Stimulated activated CD8-positive, alpha-beta memory T cell treated with anti-CD3 and anti-CD28 coated beads, Interleukin-7, amount 100 ng/mL, for 24 hours (primary cell): ENCODE measurements around the gene RPS15.
"Not testable (repeated sequence)": the region's sequence is repeated elsewhere in the genome, so short reads cannot be mapped to it uniquely, and the experiment has no call there.

Experiments used
- DNase-seq: peaks from one replicate; pipeline ENCODE4 v3.0.0-alpha.2; 2020; ENCODE audit warnings: low read depth

RPS15 gene

DNA sequence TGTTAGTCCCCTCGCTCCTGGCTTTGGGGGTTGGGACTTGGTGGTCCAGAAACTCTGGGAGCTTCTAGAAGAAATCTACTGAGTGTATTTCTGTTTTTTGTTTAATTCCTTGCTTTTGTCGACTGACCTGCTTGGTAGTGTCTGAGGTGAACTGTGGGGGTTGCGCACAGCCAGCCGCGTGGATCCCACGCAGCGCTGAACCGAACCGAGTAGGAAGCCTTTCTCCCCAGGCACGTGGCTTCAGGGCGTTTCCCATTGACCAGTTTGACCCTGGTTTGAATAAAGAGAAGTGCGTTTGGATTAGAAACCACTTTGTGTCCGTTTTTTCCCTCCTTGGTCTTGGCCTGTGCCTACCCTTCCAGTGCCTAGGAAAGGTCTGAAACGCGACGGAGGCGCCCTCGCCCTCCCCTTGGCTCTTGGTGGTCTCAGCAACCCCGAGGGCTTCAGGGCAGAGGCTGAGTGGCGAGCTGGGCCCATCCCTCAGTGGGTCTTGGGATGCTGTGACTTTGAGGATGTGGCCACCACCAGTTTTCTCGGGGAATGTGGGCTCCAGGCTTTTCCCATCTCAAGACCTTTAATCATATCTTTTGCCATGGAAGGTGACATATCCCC, 2.7 kb upstream of the RPS15 start:
- DNase-seq, result no peak

DNA sequence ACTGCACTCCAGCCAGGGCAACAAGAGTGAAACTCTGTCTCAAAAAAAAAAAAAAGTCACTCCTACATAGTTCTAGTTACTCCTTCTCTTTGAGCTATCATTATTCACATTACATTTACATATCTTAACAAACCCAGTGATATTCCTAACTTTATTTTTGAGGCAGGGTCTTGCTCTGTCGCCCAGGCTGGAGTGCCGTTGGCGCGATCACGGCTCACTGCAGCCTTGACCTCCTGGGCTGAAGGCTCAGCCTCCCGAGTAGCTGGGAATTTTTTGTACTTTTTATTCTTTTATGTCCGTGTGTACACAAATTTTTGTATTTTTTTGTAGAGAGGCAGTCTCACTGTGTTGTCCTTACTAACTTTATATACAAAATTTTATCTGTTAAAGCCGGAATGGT, 587 bp upstream of the RPS15 start:
- DNase-seq, result no peak

DNA sequence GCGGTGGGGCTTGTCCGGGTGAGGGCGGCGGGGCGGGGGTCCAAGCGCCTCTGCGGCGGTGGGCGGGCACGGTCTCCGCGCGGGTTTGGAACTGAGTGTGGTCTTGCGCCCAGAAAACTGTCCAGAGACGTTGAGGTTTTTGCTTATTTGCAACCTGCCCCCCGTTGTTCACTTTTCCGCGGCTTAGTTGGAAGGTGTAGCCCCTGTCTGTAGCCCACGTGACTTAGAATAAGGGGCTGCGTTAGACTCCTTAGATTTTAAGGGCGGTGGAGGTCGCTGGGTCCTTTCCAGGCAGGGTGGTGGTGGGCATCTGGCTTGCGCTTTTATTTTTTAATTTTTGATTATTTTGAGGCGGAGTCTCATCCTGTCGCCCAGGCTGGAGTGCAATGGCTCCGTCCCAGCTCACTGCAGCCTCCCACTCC, 748 bp downstream of the RPS15 start:
- no peak for DNase-seq

DNA sequence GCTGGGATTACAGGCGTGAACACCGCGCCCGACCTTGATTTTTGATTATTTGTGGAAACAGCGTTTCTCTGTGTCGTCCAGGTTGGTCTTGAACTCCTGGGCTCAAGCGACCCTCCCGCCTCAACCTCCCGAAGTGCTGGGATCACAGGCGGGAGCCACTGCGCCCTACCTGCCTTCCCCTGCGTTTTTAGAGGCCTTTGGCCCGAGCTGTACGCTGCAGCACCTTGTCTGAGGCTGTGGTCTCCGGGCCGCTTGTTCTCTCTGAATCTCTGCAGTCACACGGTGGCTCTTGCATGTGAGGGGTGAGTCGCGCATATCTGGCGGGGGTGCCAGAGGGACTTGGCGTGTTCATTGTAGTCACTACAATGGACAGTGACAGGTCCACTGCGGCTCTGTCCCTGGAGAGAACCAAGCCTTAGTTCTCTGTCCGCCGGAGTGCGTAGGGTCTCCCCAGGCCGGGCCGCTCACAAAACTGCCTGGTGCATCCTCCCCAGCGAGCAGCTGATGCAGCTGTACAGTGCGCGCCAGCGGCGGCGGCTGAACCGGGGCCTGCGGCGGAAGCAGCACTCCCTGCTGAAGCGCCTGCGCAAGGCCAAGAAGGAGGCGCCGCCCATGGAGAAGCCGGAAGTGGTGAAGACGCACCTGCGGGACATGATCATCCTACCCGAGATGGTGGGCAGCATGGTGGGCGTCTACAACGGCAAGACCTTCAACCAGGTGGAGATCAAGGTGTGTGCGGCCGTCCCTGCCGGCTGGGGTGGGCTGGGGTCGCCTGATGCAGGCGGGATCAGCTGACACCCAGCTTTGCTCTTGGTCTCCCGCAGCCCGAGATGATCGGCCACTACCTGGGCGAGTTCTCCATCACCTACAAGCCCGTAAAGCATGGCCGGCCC, 1.6 kb downstream of the RPS15 start:
- DNase-seq, result not testable (repeated sequence)

DNA sequence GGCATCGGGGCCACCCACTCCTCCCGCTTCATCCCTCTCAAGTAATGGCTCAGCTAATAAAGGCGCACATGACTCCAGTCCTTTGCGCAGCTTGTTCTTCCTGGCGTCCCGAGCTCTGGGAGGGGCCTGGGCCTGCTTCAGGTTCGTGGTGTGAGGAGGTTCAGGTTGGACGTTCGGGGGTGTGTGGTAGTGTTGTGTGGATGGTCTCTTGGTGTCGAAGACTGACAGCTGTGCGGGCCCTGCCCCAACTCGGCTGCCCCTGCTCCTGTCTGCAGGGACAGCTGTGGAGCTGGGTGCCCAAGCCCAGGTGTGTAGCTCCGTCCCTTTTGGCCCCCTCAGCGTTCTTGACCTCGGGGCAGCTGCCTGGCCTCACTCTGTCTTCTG, 2.2 kb downstream of the RPS15 start:
- DNase-seq, result no peak

DNA sequence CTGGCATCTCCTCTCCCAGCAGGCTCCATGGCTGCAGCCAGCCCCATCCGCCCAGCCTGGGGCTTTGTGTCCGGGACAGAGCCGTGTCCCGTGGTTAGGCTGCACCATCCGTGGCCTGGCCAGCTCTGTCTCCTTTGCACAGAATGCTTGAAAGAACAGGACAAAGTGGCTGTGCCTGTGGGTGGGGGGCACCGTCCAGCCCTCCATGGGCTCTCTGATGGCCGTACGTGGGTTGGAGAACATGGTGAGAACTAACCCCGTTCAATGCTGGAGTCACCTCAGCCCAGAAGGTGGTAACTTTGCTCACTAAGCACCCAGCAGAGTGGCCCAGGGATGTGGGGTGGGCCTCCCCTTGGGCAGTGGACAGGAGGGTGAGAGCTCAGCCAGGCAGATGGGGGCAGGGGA, 2.8 kb downstream of the RPS15 start:
- DNase-seq, result no peak

DNA sequence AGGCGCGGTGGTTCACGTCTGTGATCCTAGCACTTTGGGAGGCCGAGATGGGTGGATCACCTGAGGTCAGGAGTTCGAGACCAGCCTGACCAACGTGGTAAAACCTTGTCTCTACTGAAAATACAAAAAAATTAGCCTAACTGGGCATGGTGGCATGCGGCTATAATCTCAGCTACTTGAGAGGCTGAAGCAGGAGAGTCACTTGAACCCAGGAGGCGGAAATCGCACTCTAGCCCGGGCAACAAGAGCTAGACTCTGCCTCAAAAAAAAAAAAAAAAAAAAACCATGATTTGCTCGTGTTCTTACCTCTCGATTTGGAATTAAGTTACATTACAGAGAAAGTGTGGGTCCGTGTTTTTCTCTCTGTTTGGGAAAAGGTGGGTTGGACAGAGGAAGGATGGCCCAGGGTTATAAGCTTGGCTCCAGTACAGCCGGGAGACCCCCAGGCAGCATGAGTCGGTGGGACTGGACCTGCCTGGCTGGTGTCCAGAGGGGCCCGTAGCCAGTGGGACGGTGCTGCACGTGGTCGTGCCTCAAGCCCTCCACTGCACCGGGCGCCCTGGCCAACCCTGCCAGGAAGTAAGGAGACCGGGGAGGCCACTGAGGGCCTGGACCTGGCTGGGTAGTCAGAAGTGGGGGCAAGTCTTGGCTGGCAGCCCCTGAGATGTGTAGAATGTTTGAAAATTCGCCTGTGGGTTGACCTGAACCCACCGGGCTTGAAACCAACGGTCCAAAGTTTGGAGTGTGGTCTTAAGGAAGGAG, 3.7 kb downstream of the RPS15 start:
- no peak for DNase-seq

DNA sequence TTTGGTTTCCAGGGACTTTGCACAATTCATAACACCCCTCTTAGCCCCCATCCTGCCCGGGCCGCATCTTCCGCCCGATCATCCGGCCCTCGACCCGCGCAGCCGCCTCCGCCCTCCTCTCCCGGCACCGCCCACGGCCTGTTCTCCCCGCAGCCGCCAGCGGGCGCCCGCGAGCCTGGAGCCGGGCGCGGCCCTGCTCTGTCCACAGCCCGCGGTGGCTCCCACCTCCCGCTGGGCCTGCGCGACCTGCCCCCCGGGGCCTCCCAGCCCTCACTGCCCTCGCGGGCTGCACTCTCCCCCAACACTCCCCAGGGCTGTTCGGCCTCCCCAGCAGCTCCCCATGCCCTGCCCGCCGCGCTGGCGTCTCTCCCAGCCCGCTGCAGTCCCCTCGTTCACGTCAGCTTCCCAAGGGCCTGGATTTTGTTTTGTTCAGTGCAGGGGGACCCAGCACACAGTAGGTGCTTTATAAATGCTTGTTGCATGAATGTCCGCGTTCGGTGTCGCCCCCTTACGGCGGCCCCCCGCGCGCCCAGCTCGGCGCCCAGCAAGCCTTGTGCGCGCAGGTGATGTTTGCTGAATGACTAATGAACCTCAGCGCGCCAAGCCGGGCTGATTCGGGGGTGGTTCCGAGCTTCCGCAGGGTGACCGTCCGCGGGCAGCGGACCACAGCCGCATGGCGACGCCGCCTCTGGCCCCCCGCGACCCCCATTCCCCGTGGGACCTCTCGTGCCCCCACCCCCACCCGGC, 7.2 kb downstream of the RPS15 start:
- peak; percentile 46 for DNase-seq

DNA sequence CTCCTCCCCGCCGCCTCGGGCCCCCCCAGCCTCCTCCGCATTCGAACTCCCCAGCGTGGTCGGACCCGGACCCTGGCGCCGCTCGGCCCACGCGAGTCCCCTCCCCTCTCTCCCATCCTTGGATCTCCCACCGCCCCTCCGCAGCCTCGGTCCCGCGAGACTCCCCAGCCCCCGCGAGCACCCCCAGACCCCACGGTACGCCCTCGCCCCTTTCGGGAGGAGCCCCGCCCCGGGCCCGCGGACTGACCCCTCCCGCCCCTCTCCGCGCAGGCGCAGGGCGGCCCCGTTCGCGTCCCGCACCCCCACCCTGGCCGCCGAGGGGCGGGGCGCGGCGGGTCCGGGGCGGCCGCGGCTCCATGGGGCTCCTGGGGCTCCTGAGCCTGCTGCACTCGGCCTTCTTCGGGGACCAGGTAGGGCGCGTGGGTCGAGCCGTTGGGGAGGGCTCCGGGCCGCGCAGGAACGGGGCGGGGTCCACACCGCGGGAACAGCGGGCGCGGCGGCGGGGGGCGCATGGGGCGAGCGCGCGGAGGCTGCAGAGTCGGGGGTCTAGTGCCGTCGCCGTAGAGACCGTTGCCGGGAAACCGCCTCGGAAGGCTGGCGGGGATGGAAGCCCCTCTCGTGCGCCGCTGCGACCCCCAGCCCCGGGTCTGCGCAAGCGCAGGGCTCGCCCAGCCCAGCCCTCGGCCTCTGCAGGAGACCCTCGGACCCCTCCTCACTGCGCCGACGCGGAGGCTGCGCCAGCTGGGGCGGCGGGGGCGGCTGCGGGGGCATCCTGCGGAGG, 7.9 kb downstream of the RPS15 start:
- no peak for DNase-seq

DNA sequence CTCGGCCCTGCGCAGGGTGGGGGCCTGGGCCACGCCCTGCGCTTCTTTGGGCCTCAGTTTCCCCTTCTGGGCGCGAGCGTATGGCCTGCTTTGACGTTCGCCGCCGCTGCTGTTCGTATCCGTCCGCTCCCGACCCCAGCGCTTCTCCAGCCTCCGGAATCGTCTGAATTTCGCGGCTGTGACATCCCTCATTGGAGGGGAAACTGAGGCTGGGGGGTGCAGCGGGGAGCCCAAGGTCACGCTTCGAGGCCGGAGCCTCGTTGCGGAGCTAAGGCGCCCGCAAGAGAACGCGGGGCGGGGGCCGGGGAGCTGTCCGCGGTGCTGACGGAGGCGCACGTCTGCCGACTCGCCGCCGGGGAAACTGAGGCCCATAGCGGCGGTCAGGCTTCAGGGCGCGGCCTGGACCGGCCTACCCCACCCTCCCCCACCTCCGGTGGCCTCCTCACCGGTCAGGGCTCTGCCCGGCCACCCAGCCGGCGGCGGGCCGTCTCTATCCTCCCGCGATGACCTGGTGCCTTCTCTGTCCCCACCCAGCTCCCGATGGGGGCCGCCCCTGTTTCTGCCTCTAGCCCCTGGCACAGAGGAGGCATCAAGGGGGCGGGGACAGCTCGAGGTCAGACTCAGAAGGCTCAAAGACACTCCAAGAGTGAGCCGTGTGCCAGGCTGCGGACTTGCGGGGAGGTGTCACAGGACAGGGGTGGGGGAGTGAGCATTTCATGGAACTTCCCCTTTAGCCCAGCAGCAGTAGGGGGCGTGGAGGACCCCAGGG, 8.7 kb downstream of the RPS15 start:
- no peak for DNase-seq

DNA sequence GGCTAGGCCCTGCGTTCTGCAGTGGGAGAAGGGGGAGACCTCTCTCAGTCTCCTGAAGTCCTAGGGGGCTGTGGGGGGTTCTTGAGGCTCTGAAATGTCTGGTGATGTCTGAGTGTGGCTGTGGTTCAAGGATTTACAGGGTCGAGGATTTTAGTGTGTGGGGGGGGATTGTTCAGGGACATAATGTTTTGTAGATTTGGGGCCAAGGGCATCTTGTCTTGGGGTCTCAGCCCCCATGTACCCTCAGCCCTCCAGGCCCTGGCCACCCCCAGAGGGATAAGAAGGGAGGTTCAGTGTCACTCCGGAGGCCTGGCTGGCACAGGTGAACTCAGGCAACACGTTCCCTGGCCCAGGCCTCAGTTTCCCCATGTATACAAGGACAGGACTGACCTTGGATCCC, 9.3 kb downstream of the RPS15 start:
- DNase-seq, result no peak

DNA sequence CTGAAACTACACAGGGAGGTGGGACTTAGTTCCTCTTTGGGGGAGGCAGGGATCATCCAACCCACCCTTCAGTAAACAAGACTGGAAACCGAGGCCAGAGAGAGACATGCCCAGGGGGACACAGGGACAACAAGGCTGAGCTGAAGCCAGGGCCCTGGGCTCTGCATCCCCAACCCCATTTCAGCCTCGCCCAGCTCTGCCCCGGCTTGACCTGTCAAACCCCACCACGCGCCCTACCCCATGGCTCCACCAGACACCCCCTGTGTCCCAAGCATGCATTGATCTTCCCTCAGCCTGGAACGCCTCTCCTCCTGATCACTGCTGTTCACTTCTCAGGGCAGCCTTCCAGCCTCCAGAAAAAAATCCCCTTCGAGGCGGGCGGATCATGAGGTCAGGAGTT, 9.7 kb downstream of the RPS15 start:
- no peak for DNase-seq

DNA sequence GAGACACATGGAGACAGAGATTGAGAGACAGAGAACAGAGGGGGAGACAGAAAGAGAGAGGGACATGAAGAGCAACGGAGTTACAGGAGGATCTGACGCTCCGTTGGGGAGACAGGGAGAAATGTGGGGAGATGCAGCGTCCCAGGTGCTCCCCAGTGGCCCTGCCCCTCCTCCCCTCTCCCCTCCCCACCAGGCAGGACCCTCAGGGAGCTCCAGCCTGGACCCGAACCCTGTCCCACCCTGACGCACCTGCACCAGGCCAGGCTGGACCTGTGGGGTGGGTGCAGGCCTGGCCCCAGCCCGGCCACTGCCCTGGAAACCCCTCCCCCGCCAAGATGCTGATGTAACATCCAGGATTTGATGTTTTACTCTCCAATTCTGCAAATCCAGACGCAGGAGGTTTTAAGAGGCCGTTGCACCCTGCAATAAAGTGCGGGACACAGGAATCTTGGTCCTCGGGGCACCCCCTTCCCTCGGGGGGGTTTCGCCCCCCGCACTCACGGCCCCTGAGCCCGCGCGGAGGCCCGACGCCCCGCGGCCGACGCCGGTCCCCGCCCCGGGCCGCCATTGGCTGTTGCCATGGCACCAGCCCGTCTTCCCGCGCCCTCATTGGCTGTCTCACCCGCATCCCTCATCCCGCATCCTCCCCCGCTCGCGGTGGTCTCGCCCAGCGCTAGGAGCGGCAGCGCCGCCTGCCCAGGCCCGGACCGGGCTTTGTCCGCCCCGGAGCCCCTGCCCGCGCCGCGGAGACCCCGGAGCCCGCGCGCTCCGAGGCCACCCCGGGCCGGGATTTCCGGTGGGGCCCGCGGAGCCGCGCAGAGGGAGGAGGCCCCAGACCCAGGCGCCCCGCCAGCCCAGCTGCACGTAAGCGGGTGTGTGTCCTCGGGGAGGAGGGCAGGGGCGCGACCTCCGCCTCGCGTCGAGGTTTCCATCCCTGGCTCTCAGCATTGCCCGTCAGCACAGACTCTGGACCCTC, 11.6 kb downstream of the RPS15 start, which contains the start of gene APC2:
Gene APC2, plus strand, starts transcription at position 655 of the 976 bp plus-strand sequence. CDS start 2,881 bp downstream, outside the sequence.
- DNase-seq, result no peak

DNA sequence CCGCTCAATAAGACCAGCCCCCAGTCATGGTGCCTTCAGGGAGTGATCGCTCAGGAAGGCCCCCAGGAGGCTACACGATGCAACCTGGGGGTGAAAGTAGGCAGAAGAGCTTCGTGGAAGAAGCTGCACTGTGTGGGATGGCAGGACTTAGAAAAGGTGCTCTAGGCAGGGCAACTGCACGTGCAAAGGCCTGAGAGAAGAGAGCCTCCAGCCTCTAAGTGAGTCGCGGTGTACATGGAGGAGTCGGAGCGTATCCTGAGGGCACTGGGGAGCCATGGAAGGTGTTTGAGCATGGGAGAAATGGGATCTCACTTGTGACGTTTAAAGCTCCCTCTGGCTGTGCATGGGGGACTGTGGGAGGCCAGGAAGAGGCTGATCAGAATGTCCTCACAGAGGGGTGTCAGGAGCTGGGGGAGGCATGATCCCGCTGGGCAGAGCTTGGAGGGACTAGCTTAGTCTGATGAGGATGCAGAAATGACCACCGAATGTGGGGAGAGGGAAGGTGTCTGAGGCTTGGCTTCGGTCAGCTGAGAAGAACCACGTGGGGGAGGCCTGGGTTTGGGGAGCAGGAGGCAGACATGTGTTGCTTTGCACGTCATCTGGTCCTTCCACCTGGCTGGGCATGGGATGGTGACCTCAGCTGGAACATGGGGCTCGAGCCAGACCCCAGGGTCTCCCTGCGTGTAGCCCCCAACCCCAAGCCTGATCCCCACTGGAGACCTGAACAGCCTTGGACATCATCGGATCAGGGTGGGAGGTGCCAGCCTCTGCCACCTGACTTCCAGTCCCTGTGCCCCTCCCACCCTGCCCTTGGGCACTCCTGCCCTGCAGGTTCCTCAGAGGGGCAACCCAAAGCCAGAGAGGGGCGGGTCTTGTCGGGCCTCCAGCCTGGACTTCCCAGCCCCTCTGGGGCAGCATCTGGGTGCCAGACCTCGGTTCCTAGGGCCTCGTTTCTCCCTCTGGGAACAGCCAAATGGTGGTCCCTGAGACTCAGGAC, 12.8 kb downstream of the RPS15 start:
- no peak for DNase-seq

DNA sequence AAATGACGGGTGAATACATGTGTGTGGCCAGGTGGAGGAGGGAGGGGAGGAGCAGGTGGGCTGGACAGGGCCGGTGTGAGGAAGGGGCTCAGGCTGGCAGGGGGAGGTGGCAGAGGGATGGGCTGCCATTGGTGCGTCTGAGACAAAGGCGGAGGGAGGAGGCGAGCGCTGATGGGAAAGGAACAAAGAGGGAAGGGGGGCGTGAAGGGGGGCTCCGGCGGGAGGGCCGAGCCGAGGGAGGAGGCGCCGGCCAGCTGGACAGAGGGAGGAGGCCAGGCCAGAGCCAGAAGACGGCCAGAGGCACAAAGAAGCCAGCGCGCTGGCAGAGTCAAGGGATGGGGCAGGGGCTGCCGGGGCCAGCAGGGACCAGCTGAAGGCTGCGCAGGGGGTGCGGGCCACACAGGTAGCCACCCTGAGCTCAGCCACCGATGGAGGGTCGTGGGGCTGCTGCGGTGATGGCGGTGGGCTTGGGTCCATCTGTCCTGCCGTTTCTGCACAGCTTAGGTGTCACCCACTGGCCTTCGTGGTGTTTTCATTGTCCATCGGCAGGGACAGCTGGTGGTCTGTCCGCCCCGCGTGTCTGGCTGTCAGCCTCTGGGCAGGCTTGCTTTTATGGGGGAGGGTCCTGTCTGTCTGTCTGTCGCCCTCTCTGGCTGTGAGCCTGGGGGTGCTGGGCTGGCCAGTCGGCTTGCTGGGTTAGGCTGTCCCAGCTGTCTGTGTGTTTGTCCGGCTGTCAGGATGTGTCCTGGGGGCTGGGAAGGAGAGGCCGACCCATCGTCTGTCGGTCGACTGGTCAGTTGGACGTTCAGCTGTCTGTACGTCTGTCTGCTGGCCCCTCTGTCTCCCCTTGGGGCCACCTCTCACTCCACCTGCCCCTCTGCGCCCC, 14.0 kb downstream of the RPS15 start:
- DNase-seq, result no peak

DNA sequence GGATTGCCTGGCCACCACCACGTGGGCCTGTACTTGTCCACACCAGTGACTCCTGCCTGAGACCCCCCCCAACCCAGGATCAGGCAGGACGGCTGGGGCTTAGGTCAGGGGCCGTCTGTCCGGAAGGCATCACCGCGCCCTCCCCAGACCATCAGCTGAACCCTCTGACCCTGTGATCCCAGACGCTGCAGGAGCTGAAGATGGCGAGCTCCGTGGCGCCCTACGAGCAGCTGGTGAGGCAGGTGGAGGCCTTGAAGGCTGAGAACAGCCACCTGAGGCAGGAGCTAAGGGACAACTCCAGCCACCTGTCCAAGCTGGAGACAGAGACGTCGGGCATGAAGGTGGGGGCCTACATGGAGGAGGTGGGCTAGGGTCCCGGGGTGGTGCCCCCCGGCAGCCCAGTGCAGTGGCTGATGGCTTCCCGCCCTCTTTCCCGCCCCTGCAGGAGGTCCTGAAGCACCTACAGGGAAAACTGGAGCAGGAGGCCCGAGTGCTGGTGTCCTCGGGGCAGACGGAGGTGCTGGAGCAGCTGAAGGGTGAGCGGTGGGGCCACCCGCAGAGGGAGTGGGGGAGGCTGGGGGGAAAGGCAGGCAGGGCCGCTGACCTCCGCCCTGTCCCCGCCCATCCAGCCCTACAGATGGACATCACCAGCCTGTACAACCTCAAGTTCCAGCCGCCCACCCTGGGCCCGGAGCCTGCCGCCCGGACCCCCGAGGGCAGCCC, 14.8 kb downstream of the RPS15 start:
- DNase-seq, result no peak
